OCI-LY1 (cell line): ENCODE data around the gene WDHD1.

Experiments
- H2AFZ ChIP-seq: fragments of 200-600 bp; sonication (generic), shearing (Covaris generic); 2 replicates; pipeline ENCODE4 v1.6.0; 2014; ENCODE audit warnings: antibody characterized with exemption, mild to moderate bottlenecking, low read length
- H3F3A ChIP-seq: fragments of 200-600 bp; sonication (generic), shearing (Covaris generic); 2 replicates; pipeline ENCODE4 v1.6.0; 2014; ENCODE audit warnings: mild to moderate bottlenecking, antibody characterized with exemption, low read length, moderate library complexity; ENCODE audit not compliant: insufficient read depth
- H3K27ac ChIP-seq: fragments of 200-600 bp; sonication (generic); 2 replicates; pipeline ENCODE4 v1.5.1; 2014; ENCODE audit warnings: low read length, mixed run types, mild to moderate bottlenecking, low read depth; ENCODE audit not compliant: poor library complexity, severe bottlenecking
- H3K27me3 ChIP-seq: fragments of 200-600 bp; sonication (generic); 2 replicates; pipeline ENCODE4 v1.6.0; 2014; ENCODE audit warnings: antibody characterized with exemption, mild to moderate bottlenecking, low read length, moderate library complexity; ENCODE audit not compliant: insufficient read depth
- H3K36me3 ChIP-seq: fragments of 200-600 bp; sonication (generic); 2 replicates; pipeline ENCODE4 v1.6.1; 2014; ENCODE audit warnings: mild to moderate bottlenecking, antibody characterized with exemption, low read length, moderate library complexity, mixed read lengths; ENCODE audit not compliant: insufficient read depth
- H3K4me1 ChIP-seq: fragments of 200-600 bp; sonication (generic); 2 replicates; pipeline ENCODE4 v1.5.1; 2014; ENCODE audit warnings: mild to moderate bottlenecking, low read length, moderate library complexity; ENCODE audit not compliant: insufficient read depth, severe bottlenecking
- H3K4me2 ChIP-seq: fragments of 200-600 bp; sonication (generic), shearing (Covaris generic); 2 replicates; pipeline ENCODE4 v1.6.1; 2014; ENCODE audit warnings: low read length
- H3K4me3 ChIP-seq: fragments of 200-600 bp; sonication (generic); 2 replicates; pipeline ENCODE4 v1.5.1; 2014; ENCODE audit warnings: low read length, low read depth, mild to moderate bottlenecking, mixed read lengths; ENCODE audit not compliant: poor library complexity, severe bottlenecking
- H3K79me2 ChIP-seq: fragments of 200-600 bp; shearing (Covaris generic); 2 replicates; pipeline ENCODE4 v1.6.1; 2016; ENCODE audit warnings: mixed run types, low read length, mixed read lengths; ENCODE audit not compliant: insufficient read depth
- H3K9ac ChIP-seq: fragments of 200-600 bp; sonication (generic), shearing (Covaris generic); 2 replicates; pipeline ENCODE4 v1.6.1; 2014; ENCODE audit warnings: mild to moderate bottlenecking, low read length, mixed read lengths
- H3K9me2 ChIP-seq: fragments of 200-600 bp; sonication (generic), shearing (Covaris generic); 2 replicates; pipeline ENCODE4 v1.6.1; 2014; ENCODE audit warnings: low read depth, mild to moderate bottlenecking, low read length, mixed read lengths
- H3K9me3 ChIP-seq: fragments of 200-600 bp; shearing (Covaris generic); 2 replicates; pipeline ENCODE4 v1.6.1; 2014; ENCODE audit warnings: low read length, mixed read lengths
- H4K20me1 ChIP-seq: fragments of 200-600 bp; sonication (generic), shearing (Covaris generic); 2 replicates; pipeline ENCODE4 v1.6.0; 2016; ENCODE audit warnings: mild to moderate bottlenecking, low read length; ENCODE audit not compliant: insufficient read depth
- CTCF ChIP-seq: fragments of 200-600 bp; sonication (generic), shearing (Covaris generic); IDR thresholded peaks from 2 replicates; pipeline ENCODE4 v1.5.1; 2017; ENCODE audit warnings: mild to moderate bottlenecking, antibody characterized with exemption, low read length, moderate library complexity, mixed read lengths
- EZH2 ChIP-seq: fragments of 200-600 bp; sonication (generic), shearing (Covaris generic); IDR thresholded peaks from 2 replicates; pipeline ENCODE4 v1.8.0; 2017; ENCODE audit warnings: borderline replicate concordance, mixed run types, mild to moderate bottlenecking, antibody characterized with exemption, low read length, moderate library complexity, mixed read lengths

Gene WDHD1

DNA sequence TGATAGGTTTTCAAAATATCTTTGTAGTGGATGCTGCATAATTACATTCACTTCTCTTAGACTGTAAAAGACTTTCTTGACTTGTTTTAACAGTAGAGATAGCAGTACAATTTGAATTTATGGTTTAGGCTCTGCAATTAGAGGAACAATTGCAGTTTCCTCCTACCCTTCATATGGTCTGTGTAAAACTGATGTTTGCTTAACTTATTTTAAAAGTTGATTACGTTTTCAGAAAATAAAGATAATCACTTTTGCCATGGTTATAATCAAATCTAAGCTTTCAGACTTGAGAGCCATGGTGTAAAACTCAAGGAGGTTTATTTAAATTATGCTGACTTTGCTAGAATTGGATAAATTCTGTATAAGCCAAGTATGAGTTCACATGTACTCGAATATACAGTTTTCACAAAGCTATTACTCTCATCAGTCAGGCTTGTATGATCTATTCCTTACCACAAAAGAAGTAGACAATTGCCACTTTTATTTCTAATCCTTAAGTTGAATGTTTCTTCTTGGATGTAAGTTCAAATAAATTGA, 22.1 kb upstream of the WDHD1 start:
- TF ChIP-seq CTCF (no peak), EZH2 (no peak)
- Histone ChIP-seq H3K79me2 (peaks cover 21% of the 10 kb centered on the region), H3K4me1 (peaks cover 22% of the 10 kb centered on the region), H3K27me3 (no peaks in the 10 kb centered on the region), H3K9ac (no peak overlapping the region), H4K20me1 (no peaks in the 10 kb centered on the region), H3K36me3 (peaks cover 14% of the 10 kb centered on the region), H3K9me2 (no peaks in the 10 kb centered on the region), H3K4me2 (no peak overlapping the region), H3K27ac (no peak overlapping the region), H3F3A (0 out of 2 replicates have a peak, but pooled peaks cover 7% of the 10 kb centered on the region), H3K4me3 (no peak overlapping the region), H3K9me3 (no peaks in the 10 kb centered on the region), H2AFZ (no peak overlapping the region)

DNA sequence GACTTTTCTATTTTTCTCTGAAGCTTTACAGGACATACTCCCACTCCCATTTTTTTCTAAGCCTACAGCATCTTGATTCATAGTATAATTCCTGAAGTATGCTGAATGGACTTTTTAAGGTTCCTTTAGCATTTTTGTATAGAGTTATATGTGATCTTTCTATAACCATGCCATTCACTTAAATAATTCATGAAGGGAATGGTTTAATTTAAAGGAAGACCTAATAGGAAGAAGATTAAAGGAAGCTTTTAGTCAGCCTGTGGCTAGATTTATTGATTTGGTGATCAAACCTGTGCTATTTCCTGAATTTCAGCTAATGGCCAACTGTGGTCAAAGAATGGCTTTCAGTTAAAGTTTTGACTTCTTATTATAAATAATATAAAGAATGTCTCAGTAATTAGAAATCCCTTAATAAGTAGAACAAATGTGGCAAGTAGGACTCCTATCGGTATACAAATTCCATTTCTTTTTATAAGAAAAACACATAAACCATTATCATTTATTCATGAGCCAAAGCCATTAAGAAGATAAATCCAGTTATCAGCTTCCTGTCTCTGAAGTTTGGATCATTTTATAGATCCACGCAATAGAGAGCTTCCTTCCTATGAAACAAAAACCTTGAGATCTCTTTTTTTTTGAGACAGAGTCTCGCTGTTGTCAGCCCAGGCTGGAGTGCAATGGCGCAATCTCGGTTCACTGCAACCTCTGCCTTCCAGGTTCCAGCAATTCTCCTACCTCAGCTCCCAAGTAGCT, 20.6 kb upstream of the WDHD1 start:
- Histone ChIP-seq H3K9me3 (no peaks in the 10 kb centered on the region), H3K79me2 (peaks cover 6% of the 10 kb centered on the region), H3K9me2 (no peaks in the 10 kb centered on the region), H4K20me1 (no peaks in the 10 kb centered on the region), H3K4me1 (peaks cover 9% of the 10 kb centered on the region), H3F3A (0 out of 2 replicates have a peak, but pooled peaks cover 7% of the 10 kb centered on the region), H3K4me3 (no peak overlapping the region), H3K4me2 (no peak overlapping the region), H3K27me3 (no peaks in the 10 kb centered on the region), H3K9ac (no peak overlapping the region), H3K27ac (no peak overlapping the region), H3K36me3 (peaks cover 15% of the 10 kb centered on the region), H2AFZ (no peak overlapping the region)
- no peak for TF ChIP-seq EZH2
- no peak for TF ChIP-seq CTCF

GRCh38 chr14:55045087-55045486, 18.2 kb upstream of the WDHD1 start:
- Histone ChIP-seq H3F3A (0 out of 2 replicates have a peak, but pooled peaks cover 7% of the 10 kb centered on the region), H3K4me3 (no peak overlapping the region), H3K36me3 (peaks cover 22% of the 10 kb centered on the region), H3K9ac (no peak overlapping the region), H2AFZ (no peak overlapping the region), H3K4me2 (no peak overlapping the region), H3K9me3 (no peaks in the 10 kb centered on the region), H3K27ac (no peak overlapping the region), H3K27me3 (no peaks in the 10 kb centered on the region), H3K4me1 (no peaks in the 10 kb centered on the region), H4K20me1 (no peaks in the 10 kb centered on the region), H3K9me2 (no peaks in the 10 kb centered on the region), H3K79me2 (no peaks in the 10 kb centered on the region)
- TF ChIP-seq EZH2 (no peak), CTCF (no peak)
